ENCODE data around the gene NGRN. TPM values are rescaled to one million over a fixed set of nuclear protein-coding genes. Genes with fewer than 3 reads are reported as not detected.
"Not testable (repeated sequence)": the region's sequence is repeated elsewhere in the genome, so short reads cannot be mapped to it uniquely, and the experiment has no call there.

NGRN gene
- total RNA-seq, 1 donor from 2014 or later, result 156 TPM

DNA sequence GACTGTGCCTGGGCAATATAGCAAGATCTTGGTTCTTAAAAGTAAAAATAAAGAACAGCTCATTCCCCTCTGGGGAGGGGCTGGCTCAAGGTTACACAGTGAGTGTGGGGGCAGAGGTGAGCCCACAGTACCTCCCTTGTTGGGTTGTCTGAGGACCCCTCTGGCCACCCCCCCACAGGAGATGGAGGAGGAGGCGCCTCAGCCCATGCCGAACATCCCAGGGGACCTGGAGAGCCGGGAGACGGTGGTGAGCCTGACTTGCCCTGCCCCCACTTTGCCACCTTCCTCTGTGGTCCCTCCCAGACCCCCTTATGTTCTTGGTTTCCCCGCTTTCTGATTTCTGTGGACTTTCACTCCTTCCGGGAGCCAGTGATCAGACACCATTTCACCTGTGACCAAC is 28.7 kb downstream of the NGRN start:
- Mint-ChIP-seq H3K27ac (ENCODE audit: unreplicated experiment) (no peak overlapping the region), H3K4me1 (ENCODE audit: low read depth, unreplicated experiment) (peaks cover 2% of the 10 kb centered on the region), H3K4me3 (ENCODE audit: unreplicated experiment) (no peak overlapping the region), H3K36me3 (ENCODE audit: unreplicated experiment) (no peaks in the 10 kb centered on the region), H3K27me3 (ENCODE audit: unreplicated experiment) (peaks cover 7% of the 10 kb centered on the region), H3K9me3 (ENCODE audit: unreplicated experiment) (peaks cover 4% of the 10 kb centered on the region)
- TF ChIP-seq, protein P1, sequence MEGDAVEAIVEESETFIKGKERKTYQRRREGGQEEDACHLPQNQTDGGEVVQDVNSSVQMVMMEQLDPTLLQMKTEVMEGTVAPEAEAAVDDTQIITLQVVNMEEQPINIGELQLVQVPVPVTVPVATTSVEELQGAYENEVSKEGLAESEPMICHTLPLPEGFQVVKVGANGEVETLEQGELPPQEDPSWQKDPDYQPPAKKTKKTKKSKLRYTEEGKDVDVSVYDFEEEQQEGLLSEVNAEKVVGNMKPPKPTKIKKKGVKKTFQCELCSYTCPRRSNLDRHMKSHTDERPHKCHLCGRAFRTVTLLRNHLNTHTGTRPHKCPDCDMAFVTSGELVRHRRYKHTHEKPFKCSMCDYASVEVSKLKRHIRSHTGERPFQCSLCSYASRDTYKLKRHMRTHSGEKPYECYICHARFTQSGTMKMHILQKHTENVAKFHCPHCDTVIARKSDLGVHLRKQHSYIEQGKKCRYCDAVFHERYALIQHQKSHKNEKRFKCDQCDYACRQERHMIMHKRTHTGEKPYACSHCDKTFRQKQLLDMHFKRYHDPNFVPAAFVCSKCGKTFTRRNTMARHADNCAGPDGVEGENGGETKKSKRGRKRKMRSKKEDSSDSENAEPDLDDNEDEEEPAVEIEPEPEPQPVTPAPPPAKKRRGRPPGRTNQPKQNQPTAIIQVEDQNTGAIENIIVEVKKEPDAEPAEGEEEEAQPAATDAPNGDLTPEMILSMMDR (IDR thresholded peaks at IDR 0.05; ENCODE audit: partially characterized antibody, unreplicated experiment), result no peak
- DNase-seq, result no peak

DNA sequence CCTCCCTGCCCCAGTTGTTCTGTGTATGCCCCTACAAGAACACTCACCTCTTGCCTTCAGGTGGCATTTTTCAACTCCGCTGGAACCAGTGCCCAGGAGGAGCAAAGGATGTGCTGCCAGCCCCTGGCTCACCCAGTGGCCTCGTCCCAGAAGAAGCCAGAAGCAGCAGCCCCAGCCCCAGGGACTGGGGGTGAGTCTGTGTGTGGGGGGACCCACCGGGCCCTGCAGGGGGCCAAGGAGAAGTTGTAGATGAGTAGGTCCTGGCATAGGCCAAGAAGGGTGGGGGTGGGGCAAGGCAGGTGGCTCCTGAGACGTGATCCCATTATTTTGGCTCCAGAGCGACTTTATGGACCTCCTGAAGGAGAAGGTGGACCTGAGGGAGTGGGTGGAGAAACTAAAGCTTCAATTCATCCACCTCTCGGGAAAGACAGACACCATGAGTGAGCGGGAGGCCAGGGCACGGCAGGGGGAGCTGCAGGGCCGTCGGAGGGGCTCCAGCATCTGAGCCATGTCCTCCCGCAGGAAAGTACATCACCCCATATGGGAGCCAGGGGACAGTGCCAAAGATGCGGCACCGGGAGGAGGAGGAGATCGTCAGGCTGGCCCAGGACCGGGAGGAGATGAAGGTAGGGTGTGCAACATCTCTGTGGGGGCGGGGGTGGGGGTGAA is 29.3 kb downstream of the NGRN start:
- Mint-ChIP-seq H3K4me3 (ENCODE audit: unreplicated experiment) (no peak overlapping the region), H3K4me1 (ENCODE audit: low read depth, unreplicated experiment) (peaks cover 2% of the 10 kb centered on the region), H3K36me3 (ENCODE audit: unreplicated experiment) (no peaks in the 10 kb centered on the region), H3K27me3 (ENCODE audit: unreplicated experiment) (peaks cover 7% of the 10 kb centered on the region), H3K9me3 (ENCODE audit: unreplicated experiment) (peaks cover 4% of the 10 kb centered on the region), H3K27ac (ENCODE audit: unreplicated experiment) (no peak overlapping the region)
- TF ChIP-seq, protein P1 (IDR thresholded peaks at IDR 0.05; ENCODE audit: partially characterized antibody, unreplicated experiment), result no peak
- no peak for DNase-seq

DNA sequence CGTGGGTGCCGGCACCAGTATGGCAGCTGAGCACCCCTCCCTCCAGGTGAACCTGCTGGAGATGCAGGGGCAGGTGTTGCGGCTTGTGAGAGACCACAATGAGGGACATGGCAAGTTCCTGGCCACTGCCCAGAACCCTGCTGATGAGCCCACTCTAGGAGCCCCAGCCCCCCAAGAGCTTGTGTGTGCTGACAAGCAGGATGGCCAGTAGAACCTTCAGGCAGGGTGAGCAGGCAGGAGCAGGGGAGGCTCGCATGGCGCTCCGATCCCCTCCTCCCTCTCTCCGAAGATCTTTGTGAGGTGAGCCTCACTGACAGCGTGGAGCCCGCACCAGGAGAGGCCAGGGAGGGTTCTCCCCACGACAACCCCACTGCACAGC is 29.8 kb downstream of the NGRN start:
- DNase-seq, result no peak
- H3K4me1 Mint-ChIP-seq (ENCODE audit: low read depth, unreplicated experiment), result peaks cover 2% of the 10 kb centered on the region
- H3K27me3 Mint-ChIP-seq (ENCODE audit: unreplicated experiment), result peaks cover 7% of the 10 kb centered on the region
- no peak overlapping the region for H3K4me3 Mint-ChIP-seq (ENCODE audit: unreplicated experiment)
- TF ChIP-seq, protein P1 (IDR thresholded peaks at IDR 0.05; ENCODE audit: partially characterized antibody, unreplicated experiment), result no peak
- no peak overlapping the region for H3K27ac Mint-ChIP-seq (ENCODE audit: unreplicated experiment)
- no peaks in the 10 kb centered on the region for H3K36me3 Mint-ChIP-seq (ENCODE audit: unreplicated experiment)
- H3K9me3 Mint-ChIP-seq (ENCODE audit: unreplicated experiment), result peaks cover 4% of the 10 kb centered on the region

DNA sequence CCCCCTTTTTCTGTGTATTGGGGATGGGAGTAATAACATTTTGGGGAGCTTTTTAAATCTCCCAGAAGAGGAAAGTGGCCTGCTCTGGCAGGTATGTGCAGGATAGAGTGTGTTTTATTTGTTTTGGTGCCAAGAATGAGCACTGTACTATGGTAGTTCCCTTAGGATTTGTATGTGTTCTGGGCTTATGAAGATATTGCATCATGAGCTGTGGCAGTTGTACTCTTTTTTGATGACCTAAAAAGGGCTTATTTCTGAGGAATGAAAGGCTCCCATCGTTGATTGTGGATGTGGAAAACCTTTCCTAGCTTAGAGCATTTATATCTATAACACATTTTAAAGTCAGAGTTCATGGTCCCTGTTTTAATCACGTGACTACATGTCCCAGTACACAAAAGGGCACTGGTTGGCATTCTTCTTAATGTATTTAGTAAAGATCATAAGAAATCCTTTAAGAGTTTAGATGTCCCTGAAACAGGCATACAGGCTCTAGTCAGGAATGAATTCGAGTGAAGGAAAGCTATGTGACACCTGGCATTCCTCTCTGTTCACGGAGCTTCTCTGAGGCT is 30.9 kb downstream of the NGRN start:
- not testable (repeated sequence) for H3K4me3 Mint-ChIP-seq (ENCODE audit: unreplicated experiment); H3K27me3 Mint-ChIP-seq (ENCODE audit: unreplicated experiment); H3K9me3 Mint-ChIP-seq (ENCODE audit: unreplicated experiment); DNase-seq; H3K4me1 Mint-ChIP-seq (ENCODE audit: low read depth, unreplicated experiment); H3K36me3 Mint-ChIP-seq (ENCODE audit: unreplicated experiment); H3K27ac Mint-ChIP-seq (ENCODE audit: unreplicated experiment)

DNA sequence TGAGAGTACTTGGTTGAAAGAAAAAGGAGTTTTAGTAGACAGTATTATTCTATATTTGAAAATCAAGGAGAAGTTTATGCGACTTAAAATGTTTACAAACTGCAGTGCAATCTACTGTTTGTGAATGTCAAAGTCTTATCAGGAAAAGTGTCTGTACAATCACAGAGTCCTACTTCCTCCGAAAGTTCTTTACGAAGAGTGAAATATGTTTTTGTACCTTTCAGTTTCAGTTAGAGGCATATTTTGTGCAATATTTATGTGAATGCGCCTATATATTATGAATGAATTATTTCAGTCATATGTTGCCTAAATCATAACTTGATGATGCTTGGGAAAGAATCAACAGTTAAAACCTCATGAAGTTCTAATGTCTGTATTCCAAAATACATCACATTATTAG is 31.5 kb downstream of the NGRN start:
- peaks cover 7% of the 10 kb centered on the region for H3K27me3 Mint-ChIP-seq (ENCODE audit: unreplicated experiment)
- TF ChIP-seq, protein P1 (IDR thresholded peaks at IDR 0.05; ENCODE audit: partially characterized antibody, unreplicated experiment), result no peak
- H3K4me1 Mint-ChIP-seq (ENCODE audit: low read depth, unreplicated experiment), result peaks cover 2% of the 10 kb centered on the region
- H3K36me3 Mint-ChIP-seq (ENCODE audit: unreplicated experiment), result no peaks in the 10 kb centered on the region
- no peak for DNase-seq
- H3K9me3 Mint-ChIP-seq (ENCODE audit: unreplicated experiment), result peaks cover 4% of the 10 kb centered on the region
- no peak overlapping the region for H3K4me3 Mint-ChIP-seq (ENCODE audit: unreplicated experiment)
- H3K27ac Mint-ChIP-seq (ENCODE audit: unreplicated experiment), result no peak overlapping the region

Data from glutamatergic neuron (in vitro differentiated cells).